ENCODE results near the gene DOCK10.

The DOCK10 gene

GRCh38 chr2:224776795-224777558 is 265.3 kb downstream of the DOCK10 start:
- no peak overlapping the region for H3K9ac ChIP-seq (ENCODE audit: low read depth, low read length)
- no peaks in the 10 kb centered on the region for H3K36me3 ChIP-seq (ENCODE audit: control insufficient read depth, insufficient read depth, low read length)
- H3K27me3 ChIP-seq (ENCODE audit: control insufficient read depth, insufficient read depth, low read length) = no peaks in the 10 kb centered on the region

GRCh38 chr2:224775647-224776046 is 266.6 kb downstream of the DOCK10 start:
- H3K27me3 ChIP-seq (ENCODE audit: control insufficient read depth, insufficient read depth, low read length) = no peaks in the 10 kb centered on the region
- no peak overlapping the region for H3K9ac ChIP-seq (ENCODE audit: low read depth, low read length)
- H3K4me3 ChIP-seq (ENCODE audit: low read depth, low read length) = no peak overlapping the region
- H3K9me3 ChIP-seq (ENCODE audit: control insufficient read depth, insufficient read depth, low read length) = no peaks in the 10 kb centered on the region
- no peaks in the 10 kb centered on the region for H3K36me3 ChIP-seq (ENCODE audit: control insufficient read depth, insufficient read depth, low read length)
- H3K27ac ChIP-seq (ENCODE audit: low read depth, low read length) = no peak overlapping the region
- H3K4me1 ChIP-seq (ENCODE audit: control insufficient read depth, insufficient read depth, low read length) = 0 out of 2 replicates have a peak, but pooled peaks cover 8% of the 10 kb centered on the region

More at GRCh38 chr2:224776795-224777558, 265.3 kb downstream of the DOCK10 start:
- H3K27ac ChIP-seq (ENCODE audit: low read depth, low read length) = no peak overlapping the region
- H3K4me1 ChIP-seq (ENCODE audit: control insufficient read depth, insufficient read depth, low read length) = 0 out of 2 replicates have a peak, but pooled peaks cover 8% of the 10 kb centered on the region
- no peaks in the 10 kb centered on the region for H3K9me3 ChIP-seq (ENCODE audit: control insufficient read depth, insufficient read depth, low read length)
- no peak overlapping the region for H3K4me3 ChIP-seq (ENCODE audit: low read depth, low read length)

GRCh38 chr2:224774735-224775134 is 267.5 kb downstream of the DOCK10 start:
- no peaks in the 10 kb centered on the region for H3K27me3 ChIP-seq (ENCODE audit: control insufficient read depth, insufficient read depth, low read length)
- no peak overlapping the region for H3K4me3 ChIP-seq (ENCODE audit: low read depth, low read length)
- 0 out of 2 replicates have a peak, but pooled peaks cover 8% of the 10 kb centered on the region for H3K4me1 ChIP-seq (ENCODE audit: control insufficient read depth, insufficient read depth, low read length)
- H3K9me3 ChIP-seq (ENCODE audit: control insufficient read depth, insufficient read depth, low read length) = no peaks in the 10 kb centered on the region
- no peak overlapping the region for H3K9ac ChIP-seq (ENCODE audit: low read depth, low read length)
- no peaks in the 10 kb centered on the region for H3K36me3 ChIP-seq (ENCODE audit: control insufficient read depth, insufficient read depth, low read length)
- no peak overlapping the region for H3K27ac ChIP-seq (ENCODE audit: low read depth, low read length)

- no peaks in the 10 kb centered on the region for H3K9me3 ChIP-seq (ENCODE audit: control insufficient read depth, insufficient read depth, low read length)
- no peak overlapping the region for H3K4me3 ChIP-seq (ENCODE audit: low read depth, low read length)
- H3K4me1 ChIP-seq (ENCODE audit: control insufficient read depth, insufficient read depth, low read length) = 0 out of 2 replicates have a peak, but pooled peaks cover under 1% of the 10 kb centered on the region
- no peaks in the 10 kb centered on the region for H3K27me3 ChIP-seq (ENCODE audit: control insufficient read depth, insufficient read depth, low read length)
- no peaks in the 10 kb centered on the region for H3K36me3 ChIP-seq (ENCODE audit: control insufficient read depth, insufficient read depth, low read length)
- no peak overlapping the region for H3K9ac ChIP-seq (ENCODE audit: low read depth, low read length)
- H3K27ac ChIP-seq (ENCODE audit: low read depth, low read length) = no peak overlapping the region
Measured at GRCh38 chr2:224772494-224772893, 269.8 kb downstream of the DOCK10 start.

GRCh38 chr2:224769489-224769888 is 272.8 kb downstream of the DOCK10 start:
- no peak overlapping the region for H3K9ac ChIP-seq (ENCODE audit: low read depth, low read length)

GRCh38 chr2:224764565-224765236 is 277.6 kb downstream of the DOCK10 start:
- Histone ChIP-seq H3K9ac (ENCODE audit: low read depth, low read length) (no peak overlapping the region), H3K4me1 (ENCODE audit: control insufficient read depth, insufficient read depth, low read length) (no peaks in the 10 kb centered on the region), H3K36me3 (ENCODE audit: control insufficient read depth, insufficient read depth, low read length) (no peaks in the 10 kb centered on the region), H3K4me3 (ENCODE audit: low read depth, low read length) (no peak overlapping the region), H3K27ac (ENCODE audit: low read depth, low read length) (no peak overlapping the region), H3K27me3 (ENCODE audit: control insufficient read depth, insufficient read depth, low read length) (no peaks in the 10 kb centered on the region), H3K9me3 (ENCODE audit: control insufficient read depth, insufficient read depth, low read length) (peaks cover 8% of the 10 kb centered on the region; the same call in 1 of the 2 replicates)

More at GRCh38 chr2:224769489-224769888, 272.8 kb downstream of the DOCK10 start:
- Histone ChIP-seq H3K4me1 (ENCODE audit: control insufficient read depth, insufficient read depth, low read length) (no peaks in the 10 kb centered on the region), H3K4me3 (ENCODE audit: low read depth, low read length) (no peak overlapping the region), H3K9me3 (ENCODE audit: control insufficient read depth, insufficient read depth, low read length) (no peaks in the 10 kb centered on the region), H3K27me3 (ENCODE audit: control insufficient read depth, insufficient read depth, low read length) (no peaks in the 10 kb centered on the region), H3K36me3 (ENCODE audit: control insufficient read depth, insufficient read depth, low read length) (no peaks in the 10 kb centered on the region), H3K27ac (ENCODE audit: low read depth, low read length) (no peak overlapping the region)

- peaks cover 35% of the 10 kb centered on the region for H3K9me3 ChIP-seq (ENCODE audit: control insufficient read depth, insufficient read depth, low read length)
- H3K27ac ChIP-seq (ENCODE audit: low read depth, low read length) = no peak overlapping the region
- H3K36me3 ChIP-seq (ENCODE audit: control insufficient read depth, insufficient read depth, low read length) = no peaks in the 10 kb centered on the region
- no peak overlapping the region for H3K9ac ChIP-seq (ENCODE audit: low read depth, low read length)
- H3K27me3 ChIP-seq (ENCODE audit: control insufficient read depth, insufficient read depth, low read length) = no peaks in the 10 kb centered on the region
- H3K4me1 ChIP-seq (ENCODE audit: control insufficient read depth, insufficient read depth, low read length) = no peaks in the 10 kb centered on the region
- no peak overlapping the region for H3K4me3 ChIP-seq (ENCODE audit: low read depth, low read length)
Measured at GRCh38 chr2:224757934-224758548, 284.2 kb downstream of the DOCK10 start.

GRCh38 chr2:224753743-224754540 is 288.3 kb downstream of the DOCK10 start:
- H3K27me3 ChIP-seq (ENCODE audit: control insufficient read depth, insufficient read depth, low read length) = no peaks in the 10 kb centered on the region
- no peak overlapping the region for H3K4me3 ChIP-seq (ENCODE audit: low read depth, low read length)
- H3K27ac ChIP-seq (ENCODE audit: low read depth, low read length) = no peak overlapping the region
- H3K4me1 ChIP-seq (ENCODE audit: control insufficient read depth, insufficient read depth, low read length) = no peaks in the 10 kb centered on the region
- H3K36me3 ChIP-seq (ENCODE audit: control insufficient read depth, insufficient read depth, low read length) = no peaks in the 10 kb centered on the region
- peaks cover 21% of the 10 kb centered on the region for H3K9me3 ChIP-seq (ENCODE audit: control insufficient read depth, insufficient read depth, low read length)
- H3K9ac ChIP-seq (ENCODE audit: low read depth, low read length) = no peak overlapping the region

- Histone ChIP-seq H3K9me3 (ENCODE audit: control insufficient read depth, insufficient read depth, low read length) (peaks cover 7% of the 10 kb centered on the region), H3K27me3 (ENCODE audit: control insufficient read depth, insufficient read depth, low read length) (no peaks in the 10 kb centered on the region), H3K36me3 (ENCODE audit: control insufficient read depth, insufficient read depth, low read length) (no peaks in the 10 kb centered on the region), H3K9ac (ENCODE audit: low read depth, low read length) (no peak overlapping the region), H3K4me3 (ENCODE audit: low read depth, low read length) (no peak overlapping the region), H3K4me1 (ENCODE audit: control insufficient read depth, insufficient read depth, low read length) (no peaks in the 10 kb centered on the region), H3K27ac (ENCODE audit: low read depth, low read length) (no peak overlapping the region)
Measured at GRCh38 chr2:224751996-224752698, 290.1 kb downstream of the DOCK10 start.

- H3K4me3 ChIP-seq (ENCODE audit: low read depth, low read length) = no peak overlapping the region
- no peaks in the 10 kb centered on the region for H3K27me3 ChIP-seq (ENCODE audit: control insufficient read depth, insufficient read depth, low read length)
- no peak overlapping the region for H3K27ac ChIP-seq (ENCODE audit: low read depth, low read length)
- no peaks in the 10 kb centered on the region for H3K36me3 ChIP-seq (ENCODE audit: control insufficient read depth, insufficient read depth, low read length)
- H3K9me3 ChIP-seq (ENCODE audit: control insufficient read depth, insufficient read depth, low read length) = no peaks in the 10 kb centered on the region
- no peak overlapping the region for H3K9ac ChIP-seq (ENCODE audit: low read depth, low read length)
- H3K4me1 ChIP-seq (ENCODE audit: control insufficient read depth, insufficient read depth, low read length) = no peaks in the 10 kb centered on the region
Measured at GRCh38 chr2:224749136-224749535, 293.1 kb downstream of the DOCK10 start.
